ENCODE measurements around the gene ADGRV1.

The ADGRV1 gene

GRCh38 chr5:90558344-90559192 lies at the start of gene ADGRV1:
ADGRV1 (plus strand) TSS chr5:90558797; CDS start chr5:90558896, 99 bp downstream.
- Mint-ChIP-seq H3K4me1 (ENCODE audit: low read depth) (peaks cover 12% of the 10 kb centered on the region), H3K36me3 (no peaks in the 10 kb centered on the region), H3K9me3 (ENCODE audit: low read depth) (no peaks in the 10 kb centered on the region), H3K27me3 (peaks cover 36% of the 10 kb centered on the region), H3K27ac (no peak within 1 kb of the TSS), H3K4me3 (peak within 1 kb of the TSS; percentile 73)

GRCh38 chr5:90510438-90510837 lies 48.2 kb upstream of the ADGRV1 start:
- Mint-ChIP-seq H3K27me3 (no peaks in the 10 kb centered on the region), H3K4me3 (no peak overlapping the region), H3K27ac (no peak overlapping the region), H3K9me3 (ENCODE audit: low read depth) (no peaks in the 10 kb centered on the region), H3K4me1 (ENCODE audit: low read depth) (peaks cover 4% of the 10 kb centered on the region), H3K36me3 (peaks cover 14% of the 10 kb centered on the region)

DNA sequence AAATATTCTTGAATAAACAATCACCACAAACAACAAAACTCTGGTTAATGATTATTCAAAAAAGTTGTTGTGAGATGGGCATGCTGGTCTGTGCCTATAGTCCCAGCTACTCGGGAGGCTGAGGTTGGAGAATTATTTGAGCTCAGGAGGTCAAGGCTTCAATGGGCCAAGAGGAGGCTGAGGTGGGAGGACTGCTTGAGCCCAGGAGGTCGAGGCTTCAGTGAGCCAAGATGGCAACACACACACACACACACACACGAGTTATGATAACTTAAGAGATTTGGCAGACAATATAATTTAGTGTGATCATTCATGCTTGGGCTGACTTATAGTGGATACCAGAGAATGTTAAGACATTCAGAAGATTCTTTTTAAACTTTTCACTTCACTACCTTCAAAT lies 44.1 kb upstream of the ADGRV1 start:
- Mint-ChIP-seq H3K4me3 (no peak overlapping the region), H3K36me3 (peaks cover 12% of the 10 kb centered on the region), H3K27me3 (no peaks in the 10 kb centered on the region), H3K9me3 (ENCODE audit: low read depth) (no peaks in the 10 kb centered on the region), H3K27ac (no peak overlapping the region), H3K4me1 (ENCODE audit: low read depth) (peaks cover 9% of the 10 kb centered on the region)

- H3K4me1 Mint-ChIP-seq (ENCODE audit: low read depth): peaks cover 9% of the 10 kb centered on the region
- H3K36me3 Mint-ChIP-seq: peaks cover 19% of the 10 kb centered on the region
- H3K9me3 Mint-ChIP-seq (ENCODE audit: low read depth): no peaks in the 10 kb centered on the region
- H3K27ac Mint-ChIP-seq: no peak overlapping the region
- H3K4me3 Mint-ChIP-seq: no peak overlapping the region
- H3K27me3 Mint-ChIP-seq: no peaks in the 10 kb centered on the region
These were observed 39.9 kb upstream of the ADGRV1 start for GRCh38 chr5:90518661-90519060.

DNA sequence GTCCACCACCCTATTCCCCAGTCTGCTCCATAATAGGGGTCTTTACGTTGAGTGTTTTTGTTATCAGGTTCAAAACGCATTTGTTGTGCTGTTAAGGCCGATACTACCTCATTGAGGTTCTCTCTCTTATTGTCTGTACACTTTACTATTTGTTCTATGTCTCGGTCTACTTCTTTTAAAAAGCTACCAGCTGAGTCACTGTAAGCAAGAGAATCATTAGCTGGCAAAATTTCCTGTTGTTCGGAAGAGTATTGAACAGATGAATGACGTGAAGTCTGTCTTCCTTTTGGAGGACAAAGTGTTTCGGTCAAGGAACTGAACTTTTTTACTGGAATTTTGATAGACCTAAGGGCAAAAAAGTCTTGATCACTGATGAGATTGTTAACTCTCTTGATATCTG lies 39.5 kb upstream of the ADGRV1 start:
- Mint-ChIP-seq H3K36me3 (peaks cover 19% of the 10 kb centered on the region), H3K4me3 (no peak overlapping the region), H3K27me3 (no peaks in the 10 kb centered on the region), H3K4me1 (ENCODE audit: low read depth) (peaks cover 9% of the 10 kb centered on the region), H3K27ac (no peak overlapping the region), H3K9me3 (ENCODE audit: low read depth) (no peaks in the 10 kb centered on the region)

DNA sequence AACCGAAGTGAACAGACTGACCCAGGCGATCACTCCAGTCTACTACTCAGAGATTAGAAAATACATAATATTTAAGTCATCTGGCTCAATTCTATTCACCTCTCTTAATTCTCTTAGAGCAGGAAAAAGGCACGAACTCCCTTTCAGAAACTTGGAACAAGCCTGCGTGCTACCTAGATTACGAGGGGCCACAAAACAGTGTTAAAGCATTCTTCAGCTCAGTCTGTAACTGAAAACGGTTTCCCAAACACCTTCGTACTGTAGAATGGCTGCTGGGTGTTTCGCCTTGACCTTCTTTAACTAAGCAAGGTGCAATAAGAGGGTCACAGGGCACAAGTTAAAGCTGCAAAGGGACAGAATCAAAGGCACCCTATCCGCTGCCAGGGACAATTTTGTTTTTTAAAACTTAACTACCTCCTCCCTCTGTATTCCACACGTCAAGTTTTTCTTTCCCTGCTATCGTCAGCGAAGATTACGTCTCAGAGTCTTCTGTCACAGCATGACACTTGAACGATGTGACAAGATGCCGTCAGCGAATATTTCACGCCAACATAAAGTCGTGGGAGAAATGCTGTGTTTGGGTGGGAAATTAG lies 29.9 kb upstream of the ADGRV1 start:
- Mint-ChIP-seq H3K27me3 (peaks cover 5% of the 10 kb centered on the region), H3K36me3 (peaks cover 2% of the 10 kb centered on the region), H3K4me3 (peak overlapping the region; percentile 98), H3K9me3 (ENCODE audit: low read depth) (no peaks in the 10 kb centered on the region), H3K27ac (peak overlapping the region; percentile 82), H3K4me1 (ENCODE audit: low read depth) (peaks cover 35% of the 10 kb centered on the region)

GRCh38 chr5:90529194-90529938 lies 29.2 kb upstream of the ADGRV1 start, which contains the start of gene LYSMD3:
LYSMD3 (minus strand) TSS chr5:90529584; CDS start chr5:90525289, 4,295 bp downstream.
- Mint-ChIP-seq H3K4me3 (peak within 1 kb of the TSS; percentile 98), H3K4me1 (ENCODE audit: low read depth) (peaks cover 35% of the 10 kb centered on the region), H3K36me3 (peaks cover 2% of the 10 kb centered on the region), H3K27me3 (peaks cover 11% of the 10 kb centered on the region), H3K27ac (peak within 1 kb of the TSS; percentile 98), H3K9me3 (ENCODE audit: low read depth) (no peaks in the 10 kb centered on the region)

DNA sequence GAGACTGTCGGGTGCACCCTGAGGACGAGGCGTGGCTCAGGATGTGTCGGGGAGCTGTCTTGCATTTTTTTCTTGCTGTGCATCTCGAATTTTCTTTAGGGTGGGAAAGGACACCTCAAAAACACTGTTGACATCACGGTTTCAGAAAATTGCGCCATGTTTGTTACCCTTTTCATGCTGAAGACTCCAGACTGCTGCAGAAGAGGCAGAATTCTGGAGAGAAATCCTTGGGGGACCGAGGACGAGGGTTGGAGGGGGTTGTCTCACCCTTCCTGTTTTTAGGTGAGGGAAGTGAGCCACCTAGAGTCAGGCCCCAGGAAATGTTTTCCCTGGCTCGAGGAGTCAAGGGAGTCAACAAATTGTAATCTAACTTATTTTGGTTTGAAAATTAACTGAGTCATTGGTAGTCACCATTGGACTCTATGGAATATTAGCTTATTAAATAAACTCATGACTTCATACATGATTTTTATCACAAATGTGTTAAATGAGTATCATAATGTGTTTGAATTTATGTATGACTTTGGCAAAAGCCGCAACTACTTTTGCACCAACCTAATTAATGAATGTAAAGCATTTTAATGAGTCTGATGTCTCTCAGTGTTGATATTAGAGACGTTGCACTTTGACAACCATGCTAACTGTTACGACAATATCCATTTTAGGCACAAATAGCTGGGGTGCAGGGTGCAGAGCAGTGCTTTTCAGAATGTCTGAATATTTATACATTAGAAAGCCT lies 28.5 kb upstream of the ADGRV1 start:
- H3K27ac Mint-ChIP-seq: peak overlapping the region; percentile 98
- H3K4me3 Mint-ChIP-seq: peak overlapping the region; percentile 98
- H3K27me3 Mint-ChIP-seq: peaks cover 12% of the 10 kb centered on the region
- H3K4me1 Mint-ChIP-seq (ENCODE audit: low read depth): peaks cover 32% of the 10 kb centered on the region
- no peaks in the 10 kb centered on the region for H3K9me3 Mint-ChIP-seq (ENCODE audit: low read depth)
- peaks cover 2% of the 10 kb centered on the region for H3K36me3 Mint-ChIP-seq

- H3K4me1 Mint-ChIP-seq (ENCODE audit: low read depth): peaks cover 28% of the 10 kb centered on the region
- H3K4me3 Mint-ChIP-seq: no peak overlapping the region
- no peak overlapping the region for H3K27ac Mint-ChIP-seq
- peaks cover 18% of the 10 kb centered on the region for H3K27me3 Mint-ChIP-seq
- no peaks in the 10 kb centered on the region for H3K9me3 Mint-ChIP-seq (ENCODE audit: low read depth)
- peaks cover 2% of the 10 kb centered on the region for H3K36me3 Mint-ChIP-seq
These were observed 27.7 kb upstream of the ADGRV1 start for GRCh38 chr5:90530736-90531487.

- Mint-ChIP-seq H3K27me3 (peaks cover 19% of the 10 kb centered on the region), H3K9me3 (ENCODE audit: low read depth) (no peaks in the 10 kb centered on the region), H3K36me3 (no peaks in the 10 kb centered on the region), H3K4me3 (no peak overlapping the region), H3K4me1 (ENCODE audit: low read depth) (peaks cover 2% of the 10 kb centered on the region), H3K27ac (no peak overlapping the region)
These were observed 24.8 kb upstream of the ADGRV1 start for GRCh38 chr5:90533794-90534193.

- no peaks in the 10 kb centered on the region for H3K36me3 Mint-ChIP-seq
- H3K9me3 Mint-ChIP-seq (ENCODE audit: low read depth): no peaks in the 10 kb centered on the region
- no peak overlapping the region for H3K4me3 Mint-ChIP-seq
- H3K27me3 Mint-ChIP-seq: peaks cover 22% of the 10 kb centered on the region
- no peak overlapping the region for H3K27ac Mint-ChIP-seq
- no peaks in the 10 kb centered on the region for H3K4me1 Mint-ChIP-seq (ENCODE audit: low read depth)
These were observed 23.7 kb upstream of the ADGRV1 start for GRCh38 chr5:90534922-90535321.

DNA sequence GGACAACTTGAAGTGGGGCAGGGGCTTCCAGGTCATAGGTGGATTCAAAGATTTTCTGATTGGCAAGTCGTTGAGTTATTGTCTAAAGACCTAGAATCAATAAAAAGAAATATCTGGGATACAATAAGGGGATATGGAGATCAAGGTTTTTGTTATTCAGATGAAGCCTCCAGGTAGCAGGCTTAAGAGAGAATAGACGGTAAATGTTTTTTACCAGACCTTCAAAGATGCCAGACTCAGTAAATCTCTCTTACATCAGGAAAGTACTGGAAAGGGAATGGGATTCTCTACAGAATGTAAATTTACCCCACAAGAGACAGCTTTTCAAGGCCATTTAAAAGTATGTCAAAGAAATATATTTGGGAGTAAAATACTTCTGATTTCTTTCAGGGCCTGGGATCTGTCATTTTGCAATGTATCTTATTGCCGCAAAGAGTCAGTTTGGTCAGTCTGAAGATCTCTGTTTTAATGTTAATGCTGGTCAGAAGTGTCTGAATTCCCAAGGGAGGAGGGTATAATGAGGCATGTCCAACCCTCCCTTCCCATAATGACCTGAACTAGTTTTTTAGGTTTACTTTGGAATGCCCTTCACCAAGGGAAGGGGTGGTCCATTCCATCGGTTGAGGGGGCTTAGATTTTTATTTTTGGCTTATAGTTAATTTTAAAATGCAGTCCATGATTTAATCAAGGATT lies 15.6 kb upstream of the ADGRV1 start:
- H3K36me3 Mint-ChIP-seq: no peaks in the 10 kb centered on the region
- peaks cover 20% of the 10 kb centered on the region for H3K27me3 Mint-ChIP-seq
- no peaks in the 10 kb centered on the region for H3K9me3 Mint-ChIP-seq (ENCODE audit: low read depth)
- no peak overlapping the region for H3K4me3 Mint-ChIP-seq
- no peaks in the 10 kb centered on the region for H3K4me1 Mint-ChIP-seq (ENCODE audit: low read depth)
- H3K27ac Mint-ChIP-seq: no peak overlapping the region

- H3K27me3 Mint-ChIP-seq: peaks cover 17% of the 10 kb centered on the region
- H3K4me1 Mint-ChIP-seq (ENCODE audit: low read depth): no peaks in the 10 kb centered on the region
- H3K36me3 Mint-ChIP-seq: no peaks in the 10 kb centered on the region
- H3K4me3 Mint-ChIP-seq: no peak overlapping the region
- no peaks in the 10 kb centered on the region for H3K9me3 Mint-ChIP-seq (ENCODE audit: low read depth)
- no peak overlapping the region for H3K27ac Mint-ChIP-seq
These were observed 13.1 kb upstream of the ADGRV1 start for GRCh38 chr5:90545511-90545910.
